Smooth muscle cell (in vitro differentiated cells): ENCODE measurements around the gene C12orf56. TPM values are rescaled to one million over a fixed set of nuclear protein-coding genes. Genes with fewer than 3 reads are reported as not detected.
"Not testable (repeated sequence)": the region's sequence is repeated elsewhere in the genome, so short reads cannot be mapped to it uniquely, and the experiment has no call there.

Source experiments
- DNase-seq: peaks from one replicate; lab custom pipeline; 2025; ENCODE audit not compliant: unreplicated experiment; lab: John Stamatoyannopoulos, UW
- H2AFZ ChIP-seq: fragments of 200-600 bp; sonication (generic); 2 replicates; pipeline ENCODE4 v1.6.0; 2016; ENCODE audit warnings: antibody characterized with exemption, low read depth, mild to moderate bottlenecking
- H3F3A ChIP-seq: fragments of 200-600 bp; sonication (generic); 2 replicates; pipeline ENCODE4 v1.6.0; 2017; ENCODE audit warnings: antibody characterized with exemption, low read depth
- H3K27ac ChIP-seq: fragments of 200-600 bp; sonication (generic); 2 replicates; pipeline ENCODE4 v1.5.1; 2016; ENCODE audit warnings: low read depth, mild to moderate bottlenecking
- H3K27me3 ChIP-seq: fragments of 200-600 bp; sonication (generic); 2 replicates; pipeline ENCODE4 v1.6.1; 2016; ENCODE audit warnings: low read depth, mild to moderate bottlenecking
- H3K36me3 ChIP-seq: fragments of 200-600 bp; sonication (generic); 2 replicates; pipeline ENCODE4 v1.5.1; 2016; ENCODE audit warnings: low read depth
- H3K4me1 ChIP-seq: fragments of 200-600 bp; sonication (generic); 2 replicates; pipeline ENCODE4 v1.5.1; 2016; ENCODE audit warnings: low read depth
- H3K4me2 ChIP-seq: fragments of 200-600 bp; sonication (generic); 2 replicates; pipeline ENCODE4 v1.6.0; 2016; ENCODE audit warnings: mild to moderate bottlenecking
- H3K4me3 ChIP-seq: fragments of 200-600 bp; sonication (generic); 2 replicates; pipeline ENCODE4 v1.5.1; 2016; ENCODE audit warnings: mild to moderate bottlenecking
- H3K79me2 ChIP-seq: fragments of 200-600 bp; sonication (generic); 2 replicates; pipeline ENCODE4 v1.6.0; 2016; ENCODE audit warnings: low read depth, mild to moderate bottlenecking
- H3K9ac ChIP-seq: fragments of 200-600 bp; sonication (generic); 2 replicates; pipeline ENCODE4 v1.6.0; 2016; ENCODE audit warnings: low read depth
- H3K9me3 ChIP-seq: fragments of 200-600 bp; sonication (generic); replicated peaks from 2 replicates; pipeline ENCODE4 v1.5.1; 2016; ENCODE audit warnings: low read depth
- H4K20me1 ChIP-seq: fragments of 200-600 bp; sonication (generic); 2 replicates; pipeline ENCODE4 v1.6.0; 2016; ENCODE audit warnings: low read depth
- CTCF ChIP-seq: fragments of 200-600 bp; sonication (generic); IDR thresholded peaks from 2 replicates; pipeline ENCODE4 v1.5.1; 2017; ENCODE audit warnings: borderline replicate concordance, mild to moderate bottlenecking, antibody characterized with exemption; ENCODE audit not compliant: insufficient read depth, poor library complexity, severe bottlenecking
- WGBS: methylation state at CpG from one replicate; pipeline ENCODE4 v1.1.7; 2016; ENCODE audit warnings: low lambda C conversion rate; 5-methylcytosine and 5-hydroxymethylcytosine counted together
- polyA plus RNA-seq: library from polyadenylated mRNA; unstranded; fragments of >200 nt; fragmentation: Nextera tagmentation; extraction: Ambion mirVana; gene quantifications from 2 replicates; pipeline ENCODE4 v1.2.1, GENCODE V29; 2016
- total RNA-seq: library from RNA; depleted of rRNA; stranded (reverse); fragments of >200 nt; gene quantifications from 2 replicates; pipeline ENCODE4 v1.2.3, GENCODE V29; 2014

C12orf56 gene
- total and polyA plus RNA-seq, 2 experiments from 2014 or later: 0.67 to 1.1 TPM

DNA sequence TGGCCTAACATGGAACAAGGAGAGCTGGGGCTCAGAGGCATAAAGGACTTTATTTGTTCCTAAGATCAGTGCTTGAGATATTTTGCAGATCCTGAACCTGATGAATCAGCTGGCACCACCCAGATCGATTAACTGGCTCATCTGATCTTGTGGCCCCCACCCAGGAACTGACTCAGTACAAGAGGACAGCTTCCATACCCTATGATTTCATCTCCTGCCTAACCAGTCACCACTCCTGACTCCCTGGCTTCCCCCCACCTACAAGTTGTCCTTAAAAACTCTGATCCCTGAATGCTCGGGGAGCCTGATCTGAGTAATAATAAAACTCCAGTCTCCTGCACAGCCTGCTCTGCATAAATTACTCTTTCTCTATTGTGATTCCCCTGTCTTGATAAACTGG lies 5.1 kb downstream of the C12orf56 start:
- no peak for DNase-seq
- no peak overlapping the region for H2AFZ ChIP-seq

GRCh38 chr12:64385019-64385418 lies 5.5 kb downstream of the C12orf56 start:
- WGBS: 94% methylated on average over 3 of the region's 3 CpGs

More for the DNA sequence above, 5.1 kb downstream of the C12orf56 start:
- WGBS: 87% methylated on average over 2 of the region's 2 CpGs
- no peaks in the 10 kb centered on the region for H3K36me3 ChIP-seq
- TF ChIP-seq CTCF: no peak
- no peaks in the 10 kb centered on the region for H3K9me3 ChIP-seq
- no peaks in the 10 kb centered on the region for H3K4me1 ChIP-seq
- no peaks in the 10 kb centered on the region for H3K79me2 ChIP-seq
- no peaks in the 10 kb centered on the region for H3F3A ChIP-seq
- H3K9ac ChIP-seq: no peak overlapping the region
- H3K4me3 ChIP-seq: no peak overlapping the region
- H3K27me3 ChIP-seq: peaks cover 7% of the 10 kb centered on the region
- no peaks in the 10 kb centered on the region for H4K20me1 ChIP-seq
- no peak overlapping the region for H3K4me2 ChIP-seq
- no peak overlapping the region for H3K27ac ChIP-seq

GRCh38 chr12:64383675-64384074 lies 6.9 kb downstream of the C12orf56 start:
- 86% methylated on average over 1 of the region's 1 CpG for WGBS
- Histone ChIP-seq H3K4me3 (no peak overlapping the region), H3F3A (no peaks in the 10 kb centered on the region), H3K4me1 (no peaks in the 10 kb centered on the region), H3K27ac (no peak overlapping the region), H3K27me3 (no peaks in the 10 kb centered on the region), H3K36me3 (no peaks in the 10 kb centered on the region), H2AFZ (no peak overlapping the region), H4K20me1 (no peaks in the 10 kb centered on the region), H3K4me2 (no peak overlapping the region), H3K79me2 (no peaks in the 10 kb centered on the region), H3K9me3 (no peaks in the 10 kb centered on the region), H3K9ac (no peak overlapping the region)
- no peak for TF ChIP-seq CTCF
- DNase-seq: no peak

More at GRCh38 chr12:64385019-64385418, 5.5 kb downstream of the C12orf56 start:
- H3K4me3 ChIP-seq: no peak overlapping the region
- no peaks in the 10 kb centered on the region for H3F3A ChIP-seq
- H3K9me3 ChIP-seq: no peaks in the 10 kb centered on the region
- H3K9ac ChIP-seq: no peak overlapping the region
- no peak for DNase-seq
- no peak overlapping the region for H2AFZ ChIP-seq
- H4K20me1 ChIP-seq: no peaks in the 10 kb centered on the region
- H3K27me3 ChIP-seq: peaks cover 3% of the 10 kb centered on the region
- no peak overlapping the region for H3K27ac ChIP-seq
- TF ChIP-seq CTCF: no peak
- no peaks in the 10 kb centered on the region for H3K36me3 ChIP-seq
- no peaks in the 10 kb centered on the region for H3K4me1 ChIP-seq
- H3K4me2 ChIP-seq: no peak overlapping the region
- no peaks in the 10 kb centered on the region for H3K79me2 ChIP-seq

- H2AFZ ChIP-seq: no peak overlapping the region
These were observed 27.7 kb downstream of the C12orf56 start for GRCh38 chr12:64362721-64363305.

GRCh38 chr12:64361173-64361572 lies 29.4 kb downstream of the C12orf56 start:
- not testable (repeated sequence) for H2AFZ ChIP-seq, H3K36me3 ChIP-seq, H3F3A ChIP-seq, H3K27me3 ChIP-seq, H3K4me1 ChIP-seq, H3K4me2 ChIP-seq, H3K79me2 ChIP-seq, H3K4me3 ChIP-seq, H3K9ac ChIP-seq, H4K20me1 ChIP-seq, DNase-seq, H3K9me3 ChIP-seq
- WGBS: 76% methylated on average over 3 of the region's 3 CpGs
- H3K27ac ChIP-seq: peak overlapping the region; percentile 12

More at GRCh38 chr12:64362721-64363305, 27.7 kb downstream of the C12orf56 start:
- Histone ChIP-seq H4K20me1 (no peaks in the 10 kb centered on the region), H3K4me3 (no peak overlapping the region), H3K27ac (no peak overlapping the region), H3K36me3 (no peaks in the 10 kb centered on the region), H3K4me2 (no peak overlapping the region), H3K79me2 (no peaks in the 10 kb centered on the region), H3K9ac (no peak overlapping the region), H3K27me3 (no peaks in the 10 kb centered on the region), H3F3A (no peaks in the 10 kb centered on the region), H3K9me3 (no peaks in the 10 kb centered on the region), H3K4me1 (no peaks in the 10 kb centered on the region)
- DNase-seq: no peak
- no peak for TF ChIP-seq CTCF
- WGBS: 87% methylated on average over 4 of the region's 4 CpGs
